Adipose tissue (tissue), 3 donors: ENCODE measurements around the gene IGLL5. TPM values are rescaled to one million over a fixed set of nuclear protein-coding genes. Genes with fewer than 3 reads are reported as not detected.

ENCODE experiments used
- H3K27ac ChIP-seq: one replicate; pipeline ENCODE4 v1.5.1; 2013; ENCODE audit warnings: low read depth, low read length
- WGBS, 3 donors: extraction: QIAGEN DNeasy Blood & Tissue Kit; methylation state at CpG; one replicate each; pipeline ENCODE4 v1.1.7; 2013; 5-methylcytosine and 5-hydroxymethylcytosine counted together
- polyA plus RNA-seq, 3 donors: library from polyadenylated mRNA; stranded (reverse); fragments of 200-250 nt; gene quantifications; one replicate each; pipeline ENCODE4 v1.2.3, GENCODE V29; 2013
- donor health status: healthy with polysubstance abuse.
- donor health status: Bipolar disorder and iron deficiency.
- donor health status: healthy.

IGLL5 gene
- polyA plus RNA-seq, 3 donors = 1.2 to 1.6 TPM; not detected in 1

- 70 to 80% (median 77%) methylated on average over 6 of the region's 6 CpGs for WGBS, 3 donors
- H3K27ac ChIP-seq = no peak overlapping the region
These were observed 21.5 kb downstream of the IGLL5 start for GRCh38 chr22:22908941-22909604.

- WGBS, 3 donors = 57 to 80% (median 77%) methylated on average over 7 of the region's 7 CpGs
- no peak overlapping the region for H3K27ac ChIP-seq
These were observed 22.1 kb downstream of the IGLL5 start for GRCh38 chr22:22909605-22910271.

- WGBS, 3 donors = 59 to 79% (median 76%) methylated on average over 15 of the region's 15 CpGs
- H3K27ac ChIP-seq = no peak overlapping the region
These were observed 22.9 kb downstream of the IGLL5 start for GRCh38 chr22:22910272-22911240.

GRCh38 chr22:22911327-22912134 lies 23.9 kb downstream of the IGLL5 start:
- no peak overlapping the region for H3K27ac ChIP-seq
- WGBS, 3 donors = 68 to 82% (median 80%) methylated on average over 15 of the region's 15 CpGs

DNA sequence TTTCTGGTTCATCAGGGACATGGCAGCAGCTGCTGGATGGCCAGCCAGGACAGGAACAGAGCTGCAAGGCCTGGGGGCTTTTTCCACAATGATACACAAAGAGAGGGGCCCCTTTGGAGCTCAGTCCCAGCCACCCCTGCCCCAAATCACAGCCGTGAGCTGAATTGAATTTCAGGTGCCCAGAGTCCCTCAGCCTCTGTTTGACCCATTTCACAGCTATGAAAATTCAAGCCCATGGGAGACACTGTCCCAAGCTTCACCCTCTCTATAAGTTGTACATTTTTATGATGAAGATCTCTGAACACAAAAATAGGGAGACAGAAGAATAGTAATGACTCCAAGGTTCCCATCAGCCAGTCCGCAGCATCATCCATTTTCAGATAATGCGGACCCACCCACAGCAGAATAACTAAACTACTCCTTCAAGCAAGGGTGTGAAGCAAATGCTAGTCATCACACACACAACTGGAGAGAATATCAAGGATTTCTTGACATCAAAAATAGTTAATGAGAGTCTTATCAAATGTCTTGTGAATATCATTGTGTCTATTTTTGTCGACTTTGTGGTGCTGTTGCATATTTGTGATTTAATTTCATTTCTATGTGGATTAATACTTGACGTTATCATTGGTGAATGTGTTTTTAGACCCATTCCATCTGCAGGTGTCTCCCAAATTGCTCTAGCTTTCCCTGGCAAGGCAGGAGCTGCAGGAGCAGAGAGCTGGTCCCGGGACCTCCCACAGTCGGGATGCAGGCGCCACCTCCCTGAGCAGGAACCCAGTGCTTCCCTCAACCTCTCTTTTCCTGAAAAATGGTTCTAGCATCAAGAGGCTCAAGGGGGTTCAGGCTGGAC lies 24.7 kb downstream of the IGLL5 start:
- WGBS, 3 donors = 69 to 83% (median 79%) methylated on average over 8 of the region's 8 CpGs
- no peak overlapping the region for H3K27ac ChIP-seq

DNA sequence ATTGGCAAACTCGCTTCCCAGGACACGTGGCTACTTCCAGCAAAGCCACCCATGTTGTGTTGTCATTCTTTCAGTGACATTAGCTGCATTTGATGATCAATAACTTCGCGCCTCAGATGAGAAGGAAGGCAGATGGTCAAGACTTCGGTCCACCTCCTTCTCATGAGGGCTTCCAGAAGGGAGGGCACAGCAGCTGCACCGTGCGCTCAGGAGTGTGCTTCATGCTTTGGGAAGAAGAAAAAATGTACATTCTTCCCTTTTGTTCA lies 25.3 kb downstream of the IGLL5 start:
- 52 to 91% (median 85%) methylated on average over 7 of the region's 7 CpGs for WGBS, 3 donors
- no peak overlapping the region for H3K27ac ChIP-seq

GRCh38 chr22:22913989-22914388 lies 26.4 kb downstream of the IGLL5 start:
- WGBS, 3 donors = 58 to 72% (median 65%) methylated on average over 5 of the region's 5 CpGs
- no peak overlapping the region for H3K27ac ChIP-seq

DNA sequence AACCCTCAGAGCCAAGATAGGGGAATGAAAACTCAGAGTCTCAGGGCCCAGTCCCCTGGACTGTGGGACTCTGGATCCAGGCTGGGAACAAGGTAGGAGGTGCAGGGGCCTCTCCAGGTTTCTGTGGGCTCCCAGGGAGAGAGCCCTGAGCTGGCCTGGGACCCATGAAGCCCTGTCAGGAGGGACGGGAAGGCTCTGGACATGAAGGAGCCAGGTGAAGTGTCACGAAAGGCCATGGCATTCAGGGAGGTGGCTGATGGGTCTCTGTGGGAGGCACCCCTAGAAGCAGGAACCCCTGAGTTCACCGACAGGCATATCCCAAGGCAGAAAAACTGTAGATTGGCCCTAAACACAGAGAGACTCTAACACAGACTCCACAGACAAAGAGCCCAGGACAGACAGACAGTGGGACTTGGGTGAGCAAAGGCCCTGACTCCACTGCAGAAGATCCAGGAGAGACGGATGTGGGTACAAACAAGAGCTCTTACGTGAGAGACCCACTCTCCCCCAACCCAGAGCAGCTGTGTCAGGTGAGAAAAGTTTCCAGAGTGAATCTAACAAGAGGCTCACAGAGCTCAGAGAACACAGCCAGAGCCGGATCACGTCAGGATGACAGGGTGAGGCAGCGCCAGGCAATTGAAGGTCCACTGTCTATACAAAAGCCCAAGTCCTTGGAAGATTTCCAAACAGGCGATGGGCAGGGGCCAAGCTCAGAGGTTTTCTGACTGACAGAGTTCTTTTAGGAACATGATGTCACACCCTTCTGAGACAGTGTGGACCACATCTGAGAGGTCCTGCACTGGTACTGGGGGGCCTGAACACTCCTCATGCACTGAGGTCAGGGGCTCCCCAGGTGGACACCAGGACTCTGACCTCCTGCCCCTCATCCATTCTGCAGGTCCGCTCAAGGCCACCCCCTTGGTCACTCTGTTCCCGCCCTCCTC lies 27.4 kb downstream of the IGLL5 start:
- H3K27ac ChIP-seq = no peak overlapping the region
- WGBS, 3 donors = 74 to 84% (median 82%) methylated on average over 11 of the region's 11 CpGs

DNA sequence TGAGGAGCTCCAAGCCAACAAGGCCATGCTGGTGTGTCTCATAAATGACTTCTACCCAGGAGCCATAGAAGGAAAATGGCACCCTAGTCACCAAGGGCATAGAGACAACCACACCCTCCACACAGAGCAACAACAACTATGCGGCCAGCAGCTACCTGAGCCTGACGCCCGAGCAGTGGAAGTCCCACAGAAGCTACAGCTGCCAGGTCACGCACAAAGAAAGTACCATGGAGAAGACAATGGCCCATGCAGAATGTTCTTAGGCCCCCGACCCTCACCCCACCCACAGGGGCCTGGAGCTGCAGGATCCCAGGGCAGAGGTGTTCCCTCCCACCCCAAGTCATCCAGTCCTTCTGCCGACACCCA lies 28.0 kb downstream of the IGLL5 start:
- H3K27ac ChIP-seq = no peak overlapping the region
- 82 to 94% (median 89%) methylated on average over 6 of the region's 6 CpGs for WGBS, 3 donors

DNA sequence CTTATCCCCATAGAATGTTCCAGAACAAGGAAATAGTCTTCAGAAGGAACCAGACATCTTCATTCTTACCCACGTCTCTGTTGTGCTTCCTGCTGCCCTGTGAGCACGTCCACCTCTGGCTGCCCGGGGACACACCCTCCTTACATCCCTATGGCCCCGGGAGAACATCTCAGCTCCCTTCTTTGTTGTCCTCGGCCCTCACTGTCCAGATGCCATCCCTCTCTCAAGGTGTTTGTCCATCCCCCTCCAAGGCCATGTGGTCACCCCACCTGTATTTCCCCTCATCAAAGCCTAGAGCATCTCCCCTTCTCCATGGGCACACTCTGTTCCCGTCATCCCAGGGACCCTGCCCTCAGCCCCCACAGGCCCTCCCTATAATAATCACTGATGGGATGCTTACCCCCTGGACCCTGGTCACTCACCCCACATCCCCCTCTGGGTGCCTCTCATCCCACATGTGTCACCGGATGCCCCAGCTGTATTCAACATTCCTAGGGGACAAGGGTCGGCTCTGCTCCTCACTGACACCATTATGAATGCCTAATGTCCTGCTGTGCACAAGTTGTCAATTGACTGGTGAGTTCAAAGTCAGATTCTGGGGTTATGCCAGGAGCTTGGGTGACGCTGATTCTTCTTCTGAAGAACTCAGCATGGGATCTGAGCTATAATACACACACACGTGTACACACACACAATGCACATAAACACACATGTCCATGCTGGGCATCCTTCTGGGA lies 28.8 kb downstream of the IGLL5 start:
- 71 to 81% (median 80%) methylated on average over 10 of the region's 10 CpGs for WGBS, 3 donors
- H3K27ac ChIP-seq = no peak overlapping the region

DNA sequence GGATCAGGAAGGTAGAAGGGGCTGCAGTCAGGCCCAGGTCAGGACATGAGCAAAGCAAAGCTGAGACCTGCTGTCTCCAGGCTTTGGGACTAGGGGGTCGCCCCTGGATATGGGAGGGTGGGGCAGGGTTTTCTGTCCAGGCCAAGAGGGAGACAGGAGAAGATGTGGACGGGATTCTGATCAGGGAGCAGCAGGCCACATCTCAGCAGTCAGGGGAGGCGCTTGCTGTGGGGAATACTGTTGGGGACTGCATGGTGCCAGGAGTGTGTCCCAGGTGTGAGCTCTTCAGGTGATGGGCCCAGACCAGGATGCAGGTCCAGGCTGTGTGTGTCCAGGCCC lies 29.3 kb downstream of the IGLL5 start:
- 78 to 96% (median 88%) methylated on average over 3 of the region's 3 CpGs for WGBS, 3 donors
- no peak overlapping the region for H3K27ac ChIP-seq

- 85 to 88% (median 86%) methylated on average over 4 of the region's 4 CpGs for WGBS, 3 donors
These were observed 29.8 kb downstream of the IGLL5 start for GRCh38 chr22:22917377-22917776.

GRCh38 chr22:22918297-22918965 lies 30.8 kb downstream of the IGLL5 start:
- H3K27ac ChIP-seq = no peak overlapping the region
- 73 to 78% (median 75%) methylated on average over 7 of the region's 7 CpGs for WGBS, 3 donors

More at GRCh38 chr22:22917377-22917776, 29.8 kb downstream of the IGLL5 start:
- H3K27ac ChIP-seq = no peak overlapping the region

DNA sequence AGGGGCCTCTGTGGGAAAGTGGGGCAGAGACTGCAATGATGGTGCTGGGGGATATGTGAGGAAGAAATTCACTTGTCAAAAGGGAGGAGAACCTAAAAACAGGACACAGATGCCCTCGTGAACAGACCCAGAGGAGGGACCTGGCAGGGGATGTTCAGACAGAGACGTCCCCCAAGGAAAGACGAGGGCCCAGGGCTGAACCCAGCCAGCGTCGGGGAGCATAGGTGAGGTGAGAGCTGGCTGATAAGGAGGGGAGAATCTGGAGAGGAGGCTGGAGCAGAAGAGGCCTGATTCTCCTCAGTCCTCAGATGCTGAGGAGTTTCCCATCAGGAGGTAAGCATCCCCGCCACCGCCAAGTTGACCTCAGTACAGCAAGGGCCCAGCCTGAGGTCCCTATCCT lies 31.4 kb downstream of the IGLL5 start:
- 80 to 90% (median 89%) methylated on average over 7 of the region's 7 CpGs for WGBS, 3 donors
- no peak overlapping the region for H3K27ac ChIP-seq

DNA sequence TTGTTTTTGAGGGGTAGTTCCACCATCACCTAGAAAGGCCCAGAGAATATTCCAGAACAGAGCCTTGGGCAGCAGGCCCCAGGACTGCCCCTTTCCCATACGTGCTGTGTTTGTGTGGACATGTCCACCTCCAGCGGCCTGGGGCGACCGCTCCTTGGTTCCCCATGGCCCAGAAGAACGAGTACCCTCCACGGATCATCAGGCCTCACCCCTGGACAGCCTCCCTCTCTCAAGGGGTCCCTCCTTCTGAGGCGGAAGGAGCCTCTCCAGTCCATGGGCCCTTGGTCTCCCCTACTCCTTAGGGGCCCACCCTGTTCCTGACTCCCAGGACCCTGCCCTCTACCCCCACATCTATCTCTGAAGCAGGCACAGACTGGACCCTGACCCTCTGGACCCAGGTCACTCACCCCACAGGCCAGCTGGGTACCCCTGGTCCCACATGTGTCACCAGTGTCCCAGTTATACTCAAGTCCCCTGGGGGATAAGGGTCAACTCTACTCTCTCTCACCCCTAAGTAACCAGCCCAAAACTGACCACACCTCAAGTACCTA lies 32.6 kb downstream of the IGLL5 start:
- no peak overlapping the region for H3K27ac ChIP-seq
- 86 to 89% (median 89%) methylated on average over 7 of the region's 7 CpGs for WGBS, 3 donors
